HK-2 (cell line): Measurements from ENCODE around the gene LRRC41.
"Not testable (repeated sequence)": the region's sequence is repeated elsewhere in the genome, so short reads cannot be mapped to it uniquely, and the experiment has no call there.

ENCODE experiments used
- DNase-seq: peaks from one replicate; pipeline ENCODE4 v3.0.0-alpha.2; 2018; ENCODE audit not compliant: unreplicated experiment

LRRC41 gene

DNA sequence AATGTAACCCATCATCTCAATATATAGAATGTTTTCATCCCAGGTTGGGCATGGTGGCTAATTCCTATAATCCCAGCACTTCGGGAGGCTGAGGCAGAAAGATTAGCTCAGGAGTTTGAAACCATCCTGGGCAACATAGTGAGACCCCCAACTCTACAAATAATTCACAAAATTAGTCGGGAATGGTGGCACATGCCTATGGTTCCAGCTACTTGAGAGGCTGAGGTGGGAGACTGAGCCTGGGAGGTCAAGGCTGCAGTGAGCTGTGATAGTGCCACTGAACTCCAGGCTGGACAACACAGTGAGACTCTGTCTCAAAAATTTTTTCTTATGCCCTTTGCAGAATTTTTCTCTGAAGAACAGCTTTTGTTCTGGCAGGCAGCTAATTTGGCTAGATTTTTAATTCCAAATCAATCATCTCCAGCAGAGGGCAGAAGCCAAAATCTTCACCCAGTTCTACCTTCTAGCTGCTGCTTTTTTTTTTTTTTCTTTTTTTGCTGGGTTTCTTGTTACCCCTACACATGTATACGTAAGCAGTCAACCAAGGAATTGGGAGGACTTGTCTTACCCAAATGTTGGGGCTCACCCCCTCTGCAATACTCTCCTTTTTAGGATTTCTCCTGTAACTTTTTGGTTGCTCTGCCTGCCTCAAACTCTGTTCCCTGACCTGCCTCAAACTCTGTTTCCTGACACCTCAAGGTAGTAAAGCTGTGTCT, 58.6 kb downstream of the LRRC41 start:
- no peak for DNase-seq

- not testable (repeated sequence) for DNase-seq
Measured at GRCh38 chr1:46243831-46244230, 59.6 kb downstream of the LRRC41 start.

- no peak for DNase-seq
Measured at GRCh38 chr1:46242918-46243317, 60.5 kb downstream of the LRRC41 start.

GRCh38 chr1:46241733-46242132, 61.7 kb downstream of the LRRC41 start:
- DNase-seq = not testable (repeated sequence)

DNA sequence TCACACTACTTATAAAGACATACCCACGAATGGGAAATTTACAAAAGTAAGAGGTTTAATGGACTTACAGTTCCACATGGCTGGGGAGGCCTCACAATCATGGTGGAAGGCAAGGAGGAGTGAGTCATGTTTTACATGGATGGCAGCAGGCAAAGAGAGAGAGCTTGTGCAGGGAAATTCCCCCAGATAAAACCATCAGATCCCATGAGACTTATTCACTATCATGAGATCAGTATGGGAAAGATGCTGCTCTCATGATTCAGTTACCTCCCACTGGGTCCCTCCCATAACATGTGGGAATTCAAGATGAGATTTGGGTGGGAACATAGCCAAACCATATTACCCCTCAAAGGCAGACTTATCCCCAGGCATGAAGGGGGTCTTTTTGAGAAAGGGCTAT, 64.6 kb downstream of the LRRC41 start:
- not testable (repeated sequence) for DNase-seq

- DNase-seq = no peak
Measured at GRCh38 chr1:46236882-46237281, 66.5 kb downstream of the LRRC41 start.

GRCh38 chr1:46231231-46231630, 72.2 kb downstream of the LRRC41 start:
- DNase-seq = not testable (repeated sequence)
